Measurements from ENCODE around the gene PSG11. TPM values are rescaled to one million over a fixed set of nuclear protein-coding genes. Genes with fewer than 3 reads are reported as not detected.

Gene PSG11
- not detected for total RNA-seq

GRCh38 chr19:43026369-43026768 lies at the start of gene PSG11:
TSS of gene PSG11 (minus strand) at chr19:43026469. CDS start at chr19:43026372, 97 bp downstream.

Other genes with a start within 250 kb of the PSG11 start
- not detected for gene PSG1, start 146.8 kb downstream of the PSG11 start, total RNA-seq
- gene PSG6, start 108.6 kb downstream of the PSG11 start, total RNA-seq, result not detected
- gene PSG7, start 89.3 kb downstream of the PSG11 start, total RNA-seq, result not detected
- gene PSG2, start 56.2 kb upstream of the PSG11 start, total RNA-seq, result not detected
- not detected for gene PSG5, start 160.1 kb upstream of the PSG11 start, total RNA-seq
- gene PSG4, start 179.2 kb upstream of the PSG11 start, total RNA-seq, result not detected
- gene PSG9, start 243.1 kb upstream of the PSG11 start, total RNA-seq, result not detected

Measured in metanephros (tissue), 1 donor.